Astrocyte (in vitro differentiated cells and primary cell): Measurements from ENCODE around the gene MMP17. TPM values are rescaled to one million over a fixed set of nuclear protein-coding genes. Genes with fewer than 3 reads are reported as not detected.

Source experiments
- DNase-seq: peaks from one replicate; pipeline ENCODE4 v3.0.0-alpha.2; 2010; ENCODE audit warnings: low read depth
- FAIRE-seq: peaks from 2 replicates; lab custom pipeline; 2011; peaks lifted over from hg19 to GRCh38; lab: Jason Lieb, UNC
- H2AFZ ChIP-seq: 2 replicates; pipeline ENCODE4 v1.6.0; 2012; ENCODE audit warnings: low read depth, low read length, inconsistent platforms
- H3K27ac ChIP-seq: 2 replicates; pipeline ENCODE4 v1.5.1; 2011; ENCODE audit warnings: low read depth, low read length, inconsistent platforms
- H3K27me3 ChIP-seq: 2 replicates; pipeline ENCODE4 v1.6.0; 2011; ENCODE audit warnings: low read length, inconsistent platforms; ENCODE audit not compliant: insufficient read depth
- H3K36me3 ChIP-seq: 2 replicates; pipeline ENCODE4 v1.5.1; 2011; ENCODE audit warnings: low read length, inconsistent platforms; ENCODE audit not compliant: insufficient read depth
- H3K4me1 ChIP-seq: 2 replicates; pipeline ENCODE4 v1.5.1; 2011; ENCODE audit warnings: low read length, inconsistent platforms; ENCODE audit not compliant: insufficient read depth
- H3K4me2 ChIP-seq: 2 replicates; pipeline ENCODE4 v1.6.0; 2012; ENCODE audit warnings: low read length, inconsistent platforms
- H3K4me3 ChIP-seq: 2 replicates; pipeline ENCODE4 v1.5.1; 2011; ENCODE audit warnings: low read depth, mild to moderate bottlenecking, low read length, inconsistent platforms; ENCODE audit not compliant: insufficient read depth
- H3K79me2 ChIP-seq: 2 replicates; pipeline ENCODE4 v1.6.0; 2012; ENCODE audit warnings: mild to moderate bottlenecking, low read length, inconsistent platforms; ENCODE audit not compliant: insufficient read depth
- H3K9ac ChIP-seq: 2 replicates; pipeline ENCODE4 v1.6.0; 2012; ENCODE audit warnings: mild to moderate bottlenecking, low read length, inconsistent platforms
- H3K9me3 ChIP-seq: 2 replicates; pipeline ENCODE4 v1.5.1; 2012; ENCODE audit warnings: low read depth, mild to moderate bottlenecking, low read length, inconsistent platforms; ENCODE audit not compliant: insufficient read depth
- H4K20me1 ChIP-seq: 2 replicates; pipeline ENCODE4 v1.6.0; 2012; ENCODE audit warnings: low read length, inconsistent platforms; ENCODE audit not compliant: insufficient read depth
- H3K27ac Mint-ChIP-seq: one replicate; pipeline ENCODE4 v1.8.0; 2021; ENCODE audit warnings: mild to moderate bottlenecking, mixed read lengths; ENCODE audit not compliant: unreplicated experiment
- H3K27me3 Mint-ChIP-seq: one replicate; pipeline ENCODE4 v1.8.0; 2021; ENCODE audit warnings: low read depth, mixed read lengths; ENCODE audit not compliant: unreplicated experiment
- H3K36me3 Mint-ChIP-seq: one replicate; pipeline ENCODE4 v1.8.0; 2021; ENCODE audit warnings: low read depth, mixed read lengths; ENCODE audit not compliant: unreplicated experiment
- H3K4me1 Mint-ChIP-seq: one replicate; pipeline ENCODE4 v1.8.0; 2021; ENCODE audit warnings: low read depth, mixed read lengths; ENCODE audit not compliant: unreplicated experiment
- H3K4me3 Mint-ChIP-seq: one replicate; pipeline ENCODE4 v1.8.0; 2021; ENCODE audit warnings: mild to moderate bottlenecking, moderate library complexity, mixed read lengths; ENCODE audit not compliant: unreplicated experiment
- H3K9me3 Mint-ChIP-seq: one replicate; pipeline ENCODE4 v1.8.0; 2021; ENCODE audit warnings: mild to moderate bottlenecking, mixed read lengths; ENCODE audit not compliant: unreplicated experiment
- CTCF ChIP-seq: IDR thresholded peaks from 2 replicates; pipeline ENCODE4 v1.5.1; 2011; ENCODE audit warnings: low read depth, mild to moderate bottlenecking, inconsistent platforms, low read length, moderate library complexity; ENCODE audit not compliant: insufficient read depth
- EZH2 ChIP-seq: IDR thresholded peaks from 2 replicates; pipeline ENCODE4 v1.6.1; 2012; ENCODE audit warnings: mild to moderate bottlenecking, low read length, inconsistent platforms; ENCODE audit not compliant: insufficient read depth
- total RNA-seq: library from RNA; stranded (reverse); gene quantifications from 2 replicates; pipeline ENCODE4 v1.2.1, GENCODE V29; 2021

Gene MMP17
- total RNA-seq, 1 donor from 2014 or later: 8.4 TPM

DNA sequence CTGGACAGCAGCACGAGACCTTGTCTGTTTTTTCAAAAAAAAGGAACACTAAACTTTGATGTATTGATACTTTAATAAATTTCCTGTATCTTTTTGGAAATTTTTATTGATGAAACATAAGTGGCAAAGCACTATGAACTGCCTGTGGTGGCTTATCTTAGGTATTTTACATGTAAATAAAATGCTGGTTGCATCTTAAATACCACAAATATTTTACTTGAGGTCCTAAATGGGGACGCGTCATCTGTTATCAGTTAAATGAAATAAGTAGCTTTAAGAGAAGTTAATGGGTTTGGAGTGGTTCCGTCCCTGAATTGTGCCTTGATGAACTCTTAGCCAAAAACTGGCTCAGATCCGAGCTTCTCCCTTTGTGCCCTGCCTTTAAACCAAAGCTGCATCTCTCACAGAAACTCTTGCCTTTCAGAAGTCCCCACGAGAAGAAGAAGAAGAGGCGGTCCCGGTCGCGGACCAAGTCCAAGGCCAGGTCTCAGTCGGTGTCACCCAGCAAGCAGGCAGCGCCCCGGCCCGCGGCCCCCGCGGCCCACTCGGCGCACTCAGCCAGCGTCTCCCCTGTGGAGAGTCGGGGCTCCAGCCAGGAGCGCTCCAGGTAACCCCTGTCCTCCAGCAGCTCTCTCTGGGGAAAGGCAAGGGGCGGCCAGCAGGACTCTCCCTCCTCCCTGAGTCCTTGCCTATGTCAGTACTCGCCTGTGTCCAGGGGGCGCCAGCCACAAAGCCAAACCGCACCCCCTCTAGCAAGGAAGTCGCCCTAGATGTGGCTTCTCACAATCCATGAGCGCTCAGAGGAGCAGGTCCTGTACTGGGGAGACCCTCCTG, 31.2 kb upstream of the MMP17 start:
- Histone ChIP-seq H3K27me3 (no peaks in the 10 kb centered on the region), H3K9ac (no peak overlapping the region), H2AFZ (no peak overlapping the region), H3K79me2 (no peaks in the 10 kb centered on the region), H3K9me3 (no peaks in the 10 kb centered on the region), H3K4me3 (no peak overlapping the region), H4K20me1 (no peaks in the 10 kb centered on the region), H3K36me3 (peaks cover 11% of the 10 kb centered on the region), H3K4me1 (peaks cover 13% of the 10 kb centered on the region), H3K27ac (no peak overlapping the region), H3K4me2 (no peak overlapping the region)
- H3K4me1 Mint-ChIP-seq: peaks cover 14% of the 10 kb centered on the region
- H3K9me3 Mint-ChIP-seq: no peaks in the 10 kb centered on the region
- H3K27ac Mint-ChIP-seq: no peak overlapping the region
- no peak overlapping the region for H3K4me3 Mint-ChIP-seq
- TF ChIP-seq EZH2 (no peak), CTCF (no peak)
- no peak for DNase-seq
- peaks cover 13% of the 10 kb centered on the region for H3K36me3 Mint-ChIP-seq
- no peaks in the 10 kb centered on the region for H3K27me3 Mint-ChIP-seq
- no peak for FAIRE-seq

GRCh38 chr12:131797588-131797934, 30.6 kb upstream of the MMP17 start:
- Mint-ChIP-seq H3K9me3 (no peaks in the 10 kb centered on the region), H3K36me3 (peaks cover 13% of the 10 kb centered on the region), H3K4me1 (peaks cover 14% of the 10 kb centered on the region), H3K27me3 (no peaks in the 10 kb centered on the region), H3K27ac (no peak overlapping the region), H3K4me3 (no peak overlapping the region)
- peaks cover 13% of the 10 kb centered on the region for H3K4me1 ChIP-seq
- H3K4me2 ChIP-seq: no peak overlapping the region
- no peak overlapping the region for H3K9ac ChIP-seq
- no peak for DNase-seq
- no peak overlapping the region for H2AFZ ChIP-seq
- no peaks in the 10 kb centered on the region for H3K9me3 ChIP-seq
- H3K4me3 ChIP-seq: no peak overlapping the region
- H3K27me3 ChIP-seq: no peaks in the 10 kb centered on the region
- H4K20me1 ChIP-seq: no peaks in the 10 kb centered on the region
- no peak overlapping the region for H3K27ac ChIP-seq
- TF ChIP-seq CTCF (no peak), EZH2 (no peak)
- H3K36me3 ChIP-seq: peaks cover 9% of the 10 kb centered on the region
- FAIRE-seq: no peak
- no peaks in the 10 kb centered on the region for H3K79me2 ChIP-seq

DNA sequence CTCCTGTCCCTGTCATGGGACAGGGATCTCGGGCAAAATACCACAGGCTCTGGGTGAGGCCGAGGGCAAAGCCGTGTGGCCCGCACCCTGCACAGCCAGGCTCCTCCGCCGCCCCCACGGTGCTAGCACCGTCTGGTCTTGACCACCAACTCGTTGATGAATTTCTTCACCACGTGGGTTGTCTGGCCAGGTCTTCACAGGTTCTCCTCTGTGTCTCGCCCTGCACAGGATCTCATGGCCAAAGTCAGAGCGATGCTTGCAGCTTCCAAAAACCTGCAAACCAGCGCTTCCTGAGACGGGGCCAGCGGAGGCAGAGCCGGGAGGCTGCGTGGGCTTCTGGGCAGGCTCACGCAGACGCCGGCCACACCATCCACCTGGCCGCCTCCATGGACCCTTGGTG, 29.0 kb upstream of the MMP17 start:
- H3K4me3 ChIP-seq: no peak overlapping the region
- H3K27me3 ChIP-seq: no peaks in the 10 kb centered on the region
- FAIRE-seq: no peak
- Mint-ChIP-seq H3K4me1 (peaks cover 5% of the 10 kb centered on the region), H3K4me3 (no peak overlapping the region), H3K9me3 (no peaks in the 10 kb centered on the region), H3K27me3 (no peaks in the 10 kb centered on the region), H3K36me3 (peaks cover 13% of the 10 kb centered on the region), H3K27ac (no peak overlapping the region)
- H3K79me2 ChIP-seq: no peaks in the 10 kb centered on the region
- no peak for TF ChIP-seq CTCF
- TF ChIP-seq EZH2: no peak
- H3K4me2 ChIP-seq: no peak overlapping the region
- H2AFZ ChIP-seq: no peak overlapping the region
- peaks cover 5% of the 10 kb centered on the region for H3K4me1 ChIP-seq
- no peaks in the 10 kb centered on the region for H3K9me3 ChIP-seq
- DNase-seq: no peak
- no peaks in the 10 kb centered on the region for H4K20me1 ChIP-seq
- no peak overlapping the region for H3K27ac ChIP-seq
- peaks cover 9% of the 10 kb centered on the region for H3K36me3 ChIP-seq
- no peak overlapping the region for H3K9ac ChIP-seq
